GM12892 (cell line): Measurements from ENCODE around the gene RSL24D1.
"Not testable (repeated sequence)": the region's sequence is repeated elsewhere in the genome, so short reads cannot be mapped to it uniquely, and the experiment has no call there.

ENCODE experiments used
- DNase-seq: peaks from one replicate; pipeline ENCODE4 v3.0.0; 2011; ENCODE audit not compliant: insufficient read length
- FAIRE-seq: peaks from 2 replicates; lab custom pipeline; 2011; peaks lifted over from hg19 to GRCh38; lab: Jason Lieb, UNC
- POLR2A ChIP-seq: IDR thresholded peaks from 2 replicates; pipeline ENCODE4 v1.6.1; 2011; ENCODE audit warnings: low read depth, low read length, control low read depth
- POLR2AphosphoS5 ChIP-seq: IDR thresholded peaks from 2 replicates; pipeline ENCODE4 v1.6.1; 2011; ENCODE audit warnings: low read depth, low read length, control low read depth
- TAF1 ChIP-seq: IDR thresholded peaks from 2 replicates; pipeline ENCODE4 v1.6.1; 2011; ENCODE audit warnings: low read depth, mild to moderate bottlenecking, control low read depth, low read length, borderline replicate concordance

The RSL24D1 gene

DNA sequence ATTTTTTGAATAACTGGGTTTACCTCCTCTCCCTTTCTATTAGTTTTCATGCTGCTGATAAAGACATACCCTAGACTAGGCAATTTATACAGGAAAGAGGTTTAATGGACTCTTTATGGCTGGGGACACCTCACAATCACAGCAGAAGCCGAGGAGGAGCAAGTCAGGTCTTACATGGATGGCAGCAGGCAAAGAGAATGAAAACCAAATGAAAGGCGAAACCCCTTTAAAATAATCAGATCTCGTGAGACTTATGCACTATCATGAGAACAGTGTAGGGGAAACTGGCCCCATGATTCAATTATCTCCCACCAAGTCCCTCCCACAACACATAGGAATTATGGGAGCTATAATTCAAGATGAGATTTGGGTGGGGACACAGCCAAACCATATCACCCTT is 2.0 kb upstream of the RSL24D1 start:
- DNase-seq (no peak), FAIRE-seq (no peak)
- TF ChIP-seq POLR2A, result no peak
- no peak for TF ChIP-seq TAF1
- no peak for TF ChIP-seq POLR2AphosphoS5

DNA sequence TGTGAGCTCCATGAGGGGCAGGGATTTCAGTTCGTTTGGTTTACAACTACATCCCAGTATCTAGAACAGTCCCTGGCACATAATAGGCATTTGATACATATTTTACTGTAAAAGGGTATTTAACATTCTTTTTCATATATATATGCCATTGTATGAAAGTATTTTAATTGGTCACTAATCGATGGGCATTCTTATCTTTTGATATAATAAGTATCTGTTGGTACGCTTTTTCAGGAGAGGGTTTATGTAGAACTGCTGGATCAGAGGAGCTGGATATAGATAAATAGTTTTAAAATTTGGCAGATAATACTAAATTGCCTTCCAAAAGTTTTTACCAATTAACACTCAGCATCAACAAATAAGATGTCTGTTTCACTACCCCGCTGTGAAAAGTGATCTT is 978 bp upstream of the RSL24D1 start:
- FAIRE-seq, result no peak
- no peak for DNase-seq
- TF ChIP-seq TAF1 (no peak), POLR2A (no peak), POLR2AphosphoS5 (no peak)

DNA sequence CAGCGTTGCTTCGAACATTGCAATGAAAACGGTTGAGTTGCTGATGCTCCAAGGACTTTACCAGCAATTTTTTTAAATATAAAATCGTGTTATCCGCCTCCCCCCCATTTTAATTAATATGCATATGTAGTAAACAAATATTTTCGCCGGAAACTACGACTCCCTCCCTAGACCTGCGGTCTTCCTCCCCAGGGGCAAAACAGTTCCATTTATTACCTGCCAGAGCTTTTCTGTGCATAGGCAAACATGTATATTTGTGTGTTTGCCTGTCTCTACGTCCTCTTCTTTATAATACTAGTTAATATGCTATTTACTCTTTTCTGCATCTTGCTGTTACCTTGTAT is 593 bp upstream of the RSL24D1 start:
- TF ChIP-seq POLR2A (no peak), TAF1 (no peak), POLR2AphosphoS5 (no peak)
- DNase-seq (no peak), FAIRE-seq (no peak)

DNA sequence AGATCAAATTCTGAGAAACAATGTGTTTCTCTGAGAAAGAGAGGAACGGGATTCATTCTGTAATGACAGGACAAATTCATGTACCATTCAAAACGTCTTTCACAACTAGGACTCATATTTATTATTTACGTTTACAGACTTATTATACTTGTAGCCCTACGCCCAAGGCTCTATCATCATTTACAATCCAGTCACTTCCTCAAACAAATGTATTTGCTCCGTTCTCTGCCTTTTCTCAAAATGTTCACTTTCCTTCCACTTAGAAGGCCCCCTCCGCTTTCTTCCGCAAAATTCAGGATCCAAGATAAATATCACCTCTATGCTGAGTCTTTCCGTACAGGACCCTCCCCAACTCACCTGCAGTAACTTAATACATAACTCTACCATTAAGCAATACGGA is 745 bp downstream of the RSL24D1 start:
- TF ChIP-seq POLR2AphosphoS5 (no peak), POLR2A (no peak), TAF1 (no peak)
- DNase-seq (no peak), FAIRE-seq (no peak)

DNA sequence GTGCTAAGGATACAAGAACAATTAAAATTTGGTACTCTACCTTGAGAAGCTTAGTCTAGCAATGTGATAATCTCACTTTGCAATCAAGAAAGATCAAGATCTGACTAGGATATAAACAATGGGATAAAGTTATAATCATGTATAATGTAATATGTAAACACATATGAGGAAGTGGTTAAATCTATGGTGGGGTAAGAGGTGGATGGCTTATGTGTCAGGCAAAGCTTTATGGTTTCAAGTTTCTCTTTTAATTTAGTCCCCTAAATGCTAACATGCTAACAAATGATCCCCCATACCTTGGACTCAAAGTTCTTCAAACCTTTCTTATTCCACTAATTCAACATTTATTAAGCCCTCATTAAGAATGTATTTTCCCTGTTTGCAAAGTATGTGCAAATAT is 2.5 kb downstream of the RSL24D1 start:
- DNase-seq (no peak), FAIRE-seq (no peak)
- TF ChIP-seq TAF1 (no peak), POLR2A (no peak), POLR2AphosphoS5 (no peak)

DNA sequence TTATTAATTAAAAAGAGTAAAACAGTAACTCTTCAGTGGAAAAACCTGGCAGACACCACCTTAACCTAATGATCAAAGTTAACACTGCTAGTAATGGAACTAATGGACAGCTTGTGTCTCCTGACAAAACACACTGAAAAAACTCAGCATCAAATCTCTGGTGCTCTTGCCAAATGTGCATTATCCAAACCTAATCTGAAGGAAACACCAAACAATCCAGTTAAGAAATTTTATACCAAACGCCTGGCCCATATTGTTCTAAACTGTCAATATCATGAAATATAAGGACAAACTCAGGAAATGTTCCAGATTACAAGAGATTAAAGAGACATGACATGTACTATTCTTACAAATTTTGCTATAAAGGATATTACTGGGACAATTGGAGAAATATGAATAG is 10.4 kb downstream of the RSL24D1 start:
- no peak for FAIRE-seq
- no peak for DNase-seq
- TF ChIP-seq POLR2A, result no peak
- TF ChIP-seq TAF1, result no peak
- TF ChIP-seq POLR2AphosphoS5, result no peak

DNA sequence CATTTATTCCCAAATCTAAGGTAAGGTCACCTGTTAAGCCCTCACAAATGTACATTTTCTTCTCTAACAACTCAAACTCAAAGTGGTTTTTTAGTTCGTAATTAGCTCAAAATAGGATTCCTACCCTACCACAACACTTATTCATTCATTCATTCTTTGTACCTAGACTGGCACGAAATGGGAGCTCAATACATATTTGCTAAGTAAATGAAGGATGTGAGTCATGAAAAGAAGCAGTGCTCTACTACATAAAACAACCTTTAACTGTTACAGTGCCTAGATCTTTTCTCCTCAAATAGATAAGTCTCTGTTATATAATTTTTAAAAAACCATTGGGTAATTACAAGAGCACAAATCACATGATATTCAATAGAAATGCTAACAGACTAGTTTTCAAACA is 13.1 kb downstream of the RSL24D1 start:
- no peak for DNase-seq
- no peak for TF ChIP-seq POLR2AphosphoS5
- no peak for TF ChIP-seq TAF1
- TF ChIP-seq POLR2A, result no peak
- FAIRE-seq, result no peak

DNA sequence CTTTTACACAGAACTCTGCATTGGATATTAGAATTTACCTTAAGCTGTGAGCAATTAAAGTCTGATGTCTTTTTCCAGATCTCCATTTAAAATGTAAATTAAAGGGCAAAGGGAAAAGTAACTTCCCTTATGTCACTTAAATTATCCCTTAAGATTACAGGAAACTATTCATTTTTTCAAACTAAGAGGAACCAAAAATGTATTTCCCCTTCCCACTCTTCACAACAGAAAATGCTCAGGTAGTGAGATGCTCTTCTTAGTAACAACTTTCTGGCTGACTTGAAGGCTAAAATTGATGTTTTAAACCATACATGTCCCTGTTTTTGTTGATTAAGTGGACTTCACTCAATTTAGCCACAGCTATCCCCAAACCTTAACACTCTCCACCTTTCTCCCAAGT is 17.6 kb downstream of the RSL24D1 start:
- TF ChIP-seq POLR2A (peak; percentile 40; the same call in 1 of the 2 replicates), TAF1 (no peak), POLR2AphosphoS5 (peak; percentile 47; the same call in 1 of the 2 replicates)
- DNase-seq, result no peak
- no peak for FAIRE-seq

DNA sequence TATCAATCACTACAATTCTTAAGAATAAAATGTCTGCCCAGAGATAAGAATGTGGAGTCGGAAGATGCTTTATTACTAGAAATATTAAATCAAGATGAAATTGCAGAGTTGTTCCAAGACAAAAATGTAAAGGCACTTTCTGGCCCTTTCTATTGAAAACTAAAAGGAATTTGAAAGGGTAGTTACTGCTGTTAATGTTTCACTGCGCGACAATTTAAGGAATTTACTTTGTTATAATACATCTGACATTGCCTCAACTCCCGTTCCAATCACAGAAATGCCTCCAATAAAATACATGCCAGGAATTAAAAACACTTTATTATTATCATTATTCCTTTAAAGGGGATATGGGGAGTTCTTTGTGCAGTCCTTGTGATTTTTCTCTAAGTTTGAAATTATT is 26.4 kb downstream of the RSL24D1 start:
- no peak for TF ChIP-seq POLR2AphosphoS5
- TF ChIP-seq POLR2A, result no peak
- TF ChIP-seq TAF1, result no peak
- FAIRE-seq, result no peak
- DNase-seq, result no peak

DNA sequence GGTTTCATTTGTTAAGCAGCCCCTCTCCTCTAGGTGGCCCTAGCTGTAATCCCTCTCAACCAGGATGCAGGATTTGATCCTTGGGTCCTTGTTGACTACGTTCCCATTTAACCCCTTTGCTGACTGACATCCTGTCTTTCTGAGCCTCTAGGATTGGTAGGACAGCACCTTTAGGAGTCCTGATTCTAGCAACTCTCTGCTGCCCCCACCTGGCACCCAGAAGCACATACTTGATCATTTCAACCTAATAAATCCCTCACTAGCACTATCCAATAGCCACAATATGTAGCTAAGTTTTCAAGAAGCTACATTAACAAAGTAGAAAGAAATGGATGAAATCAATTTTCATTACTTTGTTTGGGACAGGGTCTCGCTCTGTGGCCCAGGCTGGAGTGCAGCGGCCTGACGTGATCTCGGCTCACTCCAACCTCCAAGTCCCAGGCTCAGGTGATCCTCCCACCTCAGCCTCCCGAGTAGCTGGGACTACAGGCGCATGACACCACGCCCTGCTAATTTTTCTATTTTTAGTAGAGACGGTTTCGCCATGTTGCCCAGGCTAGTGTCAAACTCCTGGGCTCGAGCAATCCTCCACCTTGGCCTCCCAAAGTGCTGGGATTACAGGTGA is 28.3 kb downstream of the RSL24D1 start:
- peak; percentile 85 for FAIRE-seq
- peak; percentile 29 for DNase-seq
- TF ChIP-seq POLR2A, result no peak
- no peak for TF ChIP-seq TAF1
- no peak for TF ChIP-seq POLR2AphosphoS5

DNA sequence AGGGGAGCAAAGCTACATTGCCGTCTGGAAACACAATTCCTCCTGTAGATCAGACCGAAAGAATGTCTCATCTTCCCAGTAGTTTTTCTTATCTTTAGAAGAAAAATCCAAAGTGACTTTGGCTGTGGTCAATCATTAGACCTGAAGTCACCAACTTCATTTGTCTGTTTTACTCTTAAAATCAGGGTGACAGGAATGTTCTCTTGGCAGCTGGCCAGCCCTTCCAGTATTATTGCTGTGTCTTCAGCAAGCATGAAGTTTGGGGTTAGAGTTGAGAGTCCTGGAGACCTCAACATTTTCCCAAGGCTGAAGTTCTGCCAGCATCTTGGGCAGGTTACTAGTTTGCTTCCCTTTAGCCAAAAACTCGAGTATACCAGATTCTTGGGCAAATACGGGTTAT is 32.5 kb downstream of the RSL24D1 start:
- TF ChIP-seq POLR2AphosphoS5, result no peak
- TF ChIP-seq POLR2A, result no peak
- TF ChIP-seq TAF1, result no peak
- no peak for FAIRE-seq
- DNase-seq, result no peak

DNA sequence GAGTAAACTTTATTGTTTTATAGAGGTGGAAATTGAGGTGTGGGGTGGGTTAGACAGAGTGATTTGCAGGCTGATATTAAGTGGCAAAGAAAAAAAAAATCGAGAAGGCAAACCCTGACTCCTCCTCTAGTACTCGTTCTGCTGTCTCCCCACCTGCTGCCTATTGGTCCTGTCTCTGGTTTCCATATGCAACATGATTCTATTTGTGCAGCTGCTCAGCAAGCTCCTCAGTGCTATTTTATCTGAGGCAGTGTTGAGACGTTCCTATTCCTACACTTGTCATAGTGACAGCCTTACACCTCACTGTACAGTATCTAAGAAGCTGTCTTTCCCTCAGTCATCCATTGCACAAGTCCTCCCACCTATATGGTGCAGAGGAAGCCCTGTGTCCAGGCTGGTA is 45.1 kb downstream of the RSL24D1 start:
- DNase-seq, result no peak
- TF ChIP-seq POLR2A (no peak), POLR2AphosphoS5 (no peak), TAF1 (no peak)

DNA sequence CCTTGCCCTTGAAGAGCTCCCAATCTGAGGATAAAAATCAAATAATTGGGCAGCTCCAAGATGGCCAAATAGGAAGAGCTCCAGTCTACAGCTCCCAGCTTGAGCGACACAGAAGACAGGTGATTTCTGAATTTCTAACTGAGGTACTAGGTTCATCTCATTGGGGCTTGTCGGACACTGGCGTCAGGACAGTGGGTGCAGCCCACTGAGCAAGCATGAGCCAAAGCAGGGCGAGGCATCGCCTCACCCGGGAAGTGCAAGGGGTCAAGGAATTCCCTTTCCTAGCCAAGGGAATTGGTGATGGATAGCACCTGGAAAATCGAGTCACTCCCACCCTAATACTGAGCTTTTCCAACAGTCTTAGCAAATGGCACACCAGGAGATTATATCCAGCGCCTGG is 53.6 kb downstream of the RSL24D1 start:
- DNase-seq, FAIRE-seq: not testable (repeated sequence)

More for the DNA sequence above, 45.1 kb downstream of the RSL24D1 start:
- no peak for FAIRE-seq
